DOHH2 (cell line): Measurements from ENCODE around the gene SEC16A.

ENCODE experiments used
- H3F3A ChIP-seq: fragments of 200-600 bp; sonication (generic), shearing (Covaris generic); 2 replicates; pipeline ENCODE4 v1.6.0; 2016; ENCODE audit warnings: antibody characterized with exemption, mild to moderate bottlenecking; ENCODE audit not compliant: control insufficient read depth, insufficient read depth
- H3K27ac ChIP-seq: fragments of 200-600 bp; sonication (generic); 2 replicates; pipeline ENCODE4 v1.5.1; 2014; ENCODE audit warnings: low read depth, mild to moderate bottlenecking, low read length, moderate library complexity
- H3K27me3 ChIP-seq: fragments of 200-600 bp; sonication (generic); 2 replicates; pipeline ENCODE4 v1.6.1; 2014; ENCODE audit warnings: mild to moderate bottlenecking, low read length, mixed read lengths; ENCODE audit not compliant: control insufficient read depth
- H3K36me3 ChIP-seq: fragments of 200-600 bp; sonication (generic); 2 replicates; pipeline ENCODE4 v1.6.1; 2014; ENCODE audit warnings: mild to moderate bottlenecking, low read length, moderate library complexity, mixed read lengths; ENCODE audit not compliant: control insufficient read depth
- H3K4me1 ChIP-seq: fragments of 200-600 bp; sonication (generic); 2 replicates; pipeline ENCODE4 v1.6.1; 2014; ENCODE audit warnings: mild to moderate bottlenecking, low read length, mixed read lengths; ENCODE audit not compliant: control insufficient read depth
- H3K4me2 ChIP-seq: fragments of 200-600 bp; sonication (generic); 2 replicates; pipeline ENCODE4 v1.6.0; 2014; ENCODE audit warnings: mild to moderate bottlenecking, low read length, moderate library complexity
- H3K4me3 ChIP-seq: fragments of 200-600 bp; sonication (generic); 2 replicates; pipeline ENCODE4 v1.5.1; 2014; ENCODE audit warnings: mild to moderate bottlenecking, low read length, mixed read lengths
- H3K79me2 ChIP-seq: fragments of 200-600 bp; sonication (generic); 2 replicates; pipeline ENCODE4 v1.6.1; 2014; ENCODE audit warnings: mild to moderate bottlenecking, low read length, mixed read lengths; ENCODE audit not compliant: control insufficient read depth
- H3K9me2 ChIP-seq: fragments of 200-600 bp; sonication (generic); replicated peaks from 2 replicates; pipeline ENCODE4 v1.6.1; 2014; ENCODE audit warnings: mild to moderate bottlenecking, low read length, mixed read lengths; ENCODE audit not compliant: control insufficient read depth
- H3K9me3 ChIP-seq: fragments of 200-600 bp; sonication (generic); 2 replicates; pipeline ENCODE4 v1.6.1; 2014; ENCODE audit warnings: antibody characterized with exemption, low read length, mixed read lengths; ENCODE audit not compliant: control insufficient read depth, insufficient read depth
- H4K20me1 ChIP-seq: fragments of 200-600 bp; sonication (generic); 2 replicates; pipeline ENCODE4 v1.6.0; 2014; ENCODE audit warnings: low read depth, mild to moderate bottlenecking, antibody characterized with exemption, low read length, moderate library complexity; ENCODE audit not compliant: control insufficient read depth, insufficient read depth
- CTCF ChIP-seq: fragments of 200-600 bp; sonication (generic); IDR thresholded peaks from one replicate; pipeline ENCODE4 v1.5.1; 2014; ENCODE audit warnings: antibody characterized with exemption, mild to moderate bottlenecking, low read depth, low read length; ENCODE audit not compliant: poor library complexity, severe bottlenecking
- EZH2phosphoT487 ChIP-seq: fragments of 200-600 bp; sonication (generic); IDR thresholded peaks from 2 replicates; pipeline ENCODE4 v1.6.1; 2017; ENCODE audit warnings: borderline replicate concordance, mild to moderate bottlenecking, antibody characterized with exemption, low read length, moderate library complexity, mixed read lengths

SEC16A gene

GRCh38 chr9:136443687-136444086, 39.2 kb downstream of the SEC16A start:
- no peaks in the 10 kb centered on the region for H4K20me1 ChIP-seq
- peaks cover 5% of the 10 kb centered on the region for H3K4me1 ChIP-seq
- peaks cover 67% of the 10 kb centered on the region for H3K36me3 ChIP-seq
- no peak for TF ChIP-seq CTCF
- no peak for TF ChIP-seq EZH2phosphoT487
- H3F3A ChIP-seq = peaks cover 9% of the 10 kb centered on the region; the same call in 1 of the 2 replicates
- H3K27ac ChIP-seq = no peak overlapping the region
- no peak overlapping the region for H3K4me2 ChIP-seq
- no peaks in the 10 kb centered on the region for H3K27me3 ChIP-seq
- no peaks in the 10 kb centered on the region for H3K9me2 ChIP-seq
- no peak overlapping the region for H3K4me3 ChIP-seq
- peaks cover 8% of the 10 kb centered on the region for H3K79me2 ChIP-seq
- H3K9me3 ChIP-seq = no peaks in the 10 kb centered on the region

- H3K9me2 ChIP-seq = no peaks in the 10 kb centered on the region
- H3K27me3 ChIP-seq = no peaks in the 10 kb centered on the region
- no peak overlapping the region for H3K27ac ChIP-seq
- peaks cover 64% of the 10 kb centered on the region for H3K36me3 ChIP-seq
- peaks cover 9% of the 10 kb centered on the region for H3K4me1 ChIP-seq
- peaks cover 14% of the 10 kb centered on the region for H3K79me2 ChIP-seq
- no peak overlapping the region for H3K4me3 ChIP-seq
- TF ChIP-seq EZH2phosphoT487 = no peak
- no peak for TF ChIP-seq CTCF
- H3K9me3 ChIP-seq = no peaks in the 10 kb centered on the region
- H3K4me2 ChIP-seq = no peak overlapping the region
- H3F3A ChIP-seq = peaks cover 9% of the 10 kb centered on the region; the same call in 1 of the 2 replicates
- 0 out of 2 replicates have a peak, but pooled peaks cover 2% of the 10 kb centered on the region for H4K20me1 ChIP-seq
These were observed 39.8 kb downstream of the SEC16A start for GRCh38 chr9:136443087-136443486.

GRCh38 chr9:136442265-136442664, 40.6 kb downstream of the SEC16A start:
- Histone ChIP-seq H3K4me1 (peaks cover 17% of the 10 kb centered on the region), H3K4me3 (no peak overlapping the region), H4K20me1 (peaks cover 9% of the 10 kb centered on the region; the same call in 1 of the 2 replicates), H3K9me2 (no peaks in the 10 kb centered on the region), H3K27me3 (no peaks in the 10 kb centered on the region), H3K36me3 (peaks cover 56% of the 10 kb centered on the region), H3K79me2 (peaks cover 23% of the 10 kb centered on the region), H3K4me2 (no peak overlapping the region), H3K27ac (no peak overlapping the region), H3K9me3 (no peaks in the 10 kb centered on the region), H3F3A (peaks cover 9% of the 10 kb centered on the region; the same call in 1 of the 2 replicates)
- TF ChIP-seq EZH2phosphoT487 = no peak
- no peak for TF ChIP-seq CTCF
